Measurements from ENCODE around the gene DMD.
"Not testable (repeated sequence)": the region's sequence is repeated elsewhere in the genome, so short reads cannot be mapped to it uniquely, and the experiment has no call there.

Gene DMD

GRCh38 chrX:33149580-33149979, 61.8 kb downstream of the DMD start:
- no peak for DNase-seq

GRCh38 chrX:33149085-33149484, 62.3 kb downstream of the DMD start:
- no peak for DNase-seq

GRCh38 chrX:33142331-33142730, 69.0 kb downstream of the DMD start:
- no peak for DNase-seq

DNA sequence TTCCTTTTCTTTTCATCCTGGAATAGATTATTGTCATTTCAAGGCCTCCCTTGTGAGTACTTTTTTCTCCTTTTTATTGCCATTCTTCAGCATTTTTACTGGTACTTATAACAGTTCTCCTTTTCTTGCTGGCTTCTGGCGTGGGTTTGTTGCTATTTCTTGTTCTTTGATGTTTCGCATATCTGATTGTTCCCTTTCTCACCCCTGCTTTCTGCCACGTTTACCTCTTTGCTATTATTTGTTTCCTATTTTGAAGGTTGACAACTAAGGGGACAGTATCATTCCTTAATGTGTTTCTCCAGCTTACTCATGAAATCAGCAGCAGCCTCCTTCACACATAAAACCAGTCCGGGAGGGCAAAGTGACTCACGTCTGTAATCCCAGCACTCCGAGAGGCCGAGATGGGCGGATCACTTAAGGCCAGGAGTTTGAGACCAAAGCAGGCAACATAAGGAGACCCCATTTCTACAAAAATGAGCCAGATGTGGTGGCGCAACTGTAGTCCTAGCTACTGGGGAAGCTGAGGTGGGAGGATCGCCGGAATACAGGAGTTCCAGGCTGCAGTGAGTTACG, 72.6 kb downstream of the DMD start:
- DNase-seq = no peak

GRCh38 chrX:33134164-33134563, 77.2 kb downstream of the DMD start:
- DNase-seq = no peak

- DNase-seq = no peak
Observed at GRCh38 chrX:33133320-33133719, 78.0 kb downstream of the DMD start.

DNA sequence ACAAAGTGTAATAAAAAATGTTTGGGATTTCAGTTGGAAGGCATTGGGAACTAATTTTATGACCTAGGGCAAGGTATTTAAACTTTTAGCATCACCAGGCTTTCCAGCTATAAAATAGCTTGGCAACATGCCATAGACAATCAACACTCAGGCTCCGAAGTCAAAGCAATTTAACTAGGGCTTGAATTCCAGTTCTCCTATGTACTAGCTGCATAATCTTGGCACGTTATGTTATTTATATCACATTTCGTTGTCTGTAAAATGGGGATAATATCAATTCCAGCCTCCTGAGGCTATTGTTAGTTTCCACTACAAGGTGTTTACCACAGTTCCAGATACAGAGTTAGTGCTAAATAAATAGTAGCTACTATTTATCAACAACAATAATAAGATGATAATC, 78.8 kb downstream of the DMD start:
- no peak for DNase-seq

DNA sequence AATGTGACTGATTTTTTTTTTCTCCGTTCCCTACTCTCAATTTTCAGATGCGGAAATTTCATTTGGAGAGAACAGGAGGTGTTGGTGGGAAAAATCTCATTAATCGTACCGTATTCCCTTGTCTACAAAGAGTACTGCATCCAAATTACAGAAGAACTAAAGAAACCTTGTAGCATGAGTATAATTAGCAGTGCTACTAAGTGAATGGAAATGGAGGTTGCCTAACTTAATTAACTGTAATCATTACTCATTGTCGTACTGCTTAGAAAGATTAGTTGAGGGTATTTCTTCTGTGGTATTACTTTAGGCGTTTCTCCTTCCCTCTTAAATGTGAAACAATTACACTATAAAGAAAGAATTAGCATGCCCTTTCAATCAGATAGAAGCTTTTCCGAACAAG, 81.7 kb downstream of the DMD start:
- DNase-seq = no peak

GRCh38 chrX:33128048-33128805, 83.1 kb downstream of the DMD start:
- DNase-seq = no peak

- DNase-seq = no peak
Observed at GRCh38 chrX:33126469-33126868, 84.9 kb downstream of the DMD start.

- no peak for DNase-seq
Observed at GRCh38 chrX:33109858-33110257, 101.5 kb downstream of the DMD start.

- no peak for DNase-seq
Observed at GRCh38 chrX:33106737-33107136, 104.6 kb downstream of the DMD start.

GRCh38 chrX:33095079-33095478, 116.3 kb downstream of the DMD start:
- DNase-seq = no peak

DNA sequence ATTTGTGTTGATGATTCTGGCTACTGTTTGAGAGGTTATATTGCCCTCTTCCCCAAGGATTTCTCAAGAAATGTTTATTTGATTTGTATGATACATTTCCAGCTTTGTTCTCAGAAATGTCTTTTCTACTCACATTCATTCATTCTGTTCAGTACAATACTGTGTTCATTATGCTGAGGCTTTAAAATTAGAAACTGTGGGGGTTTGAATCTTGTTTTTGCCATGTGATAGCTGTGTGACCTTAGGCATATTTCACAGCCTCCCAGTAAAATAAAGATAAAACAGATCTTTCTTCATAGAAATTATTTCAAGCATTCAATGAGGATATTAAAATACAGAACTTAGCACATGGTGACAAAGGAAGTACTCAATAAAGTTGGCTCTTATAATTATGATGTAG, 123.9 kb downstream of the DMD start:
- no peak for DNase-seq

GRCh38 chrX:33086886-33087285, 124.5 kb downstream of the DMD start:
- no peak for DNase-seq

DNA sequence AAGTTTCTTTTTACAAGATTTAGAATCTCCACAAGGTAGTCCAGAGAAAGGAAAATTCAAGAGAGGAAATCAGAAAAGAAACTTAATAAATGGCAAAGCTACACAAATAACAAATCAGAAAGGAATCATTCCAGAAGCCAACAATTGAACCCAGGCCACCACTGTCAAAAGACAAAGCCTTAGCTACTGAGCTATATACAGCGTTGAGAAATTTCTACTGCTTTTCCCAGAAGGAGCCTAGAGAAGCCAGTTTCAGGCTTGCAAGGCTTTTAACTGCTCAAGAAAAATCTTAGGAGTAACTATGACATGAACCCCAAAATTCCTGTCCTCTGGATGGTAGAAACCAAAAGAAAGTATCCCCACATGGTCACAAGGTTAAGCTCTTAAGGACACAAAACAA, 129.0 kb downstream of the DMD start:
- DNase-seq = no peak

- no peak for DNase-seq
Observed at GRCh38 chrX:33078273-33078672, 133.1 kb downstream of the DMD start.

DNA sequence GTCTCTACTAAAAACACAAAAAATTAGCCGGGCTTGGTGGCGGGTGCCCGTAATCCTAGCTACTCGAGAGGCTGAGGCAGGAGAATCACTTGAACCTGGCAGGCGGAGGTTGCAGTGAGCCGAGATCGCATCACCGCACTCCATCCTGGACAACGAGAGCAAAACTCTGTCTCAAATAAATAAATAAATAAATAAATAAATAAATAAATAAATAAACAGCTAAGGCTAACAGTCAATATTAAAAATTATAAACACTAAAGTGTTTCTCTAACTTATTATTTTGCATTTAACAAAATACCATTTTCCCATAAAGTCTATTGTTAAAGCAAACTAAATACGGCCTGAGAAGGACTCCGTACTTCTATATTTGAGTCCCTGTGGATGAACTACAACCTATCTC, 137.7 kb downstream of the DMD start:
- not testable (repeated sequence) for DNase-seq

GRCh38 chrX:33065415-33065814, 145.9 kb downstream of the DMD start:
- no peak for DNase-seq

DNA sequence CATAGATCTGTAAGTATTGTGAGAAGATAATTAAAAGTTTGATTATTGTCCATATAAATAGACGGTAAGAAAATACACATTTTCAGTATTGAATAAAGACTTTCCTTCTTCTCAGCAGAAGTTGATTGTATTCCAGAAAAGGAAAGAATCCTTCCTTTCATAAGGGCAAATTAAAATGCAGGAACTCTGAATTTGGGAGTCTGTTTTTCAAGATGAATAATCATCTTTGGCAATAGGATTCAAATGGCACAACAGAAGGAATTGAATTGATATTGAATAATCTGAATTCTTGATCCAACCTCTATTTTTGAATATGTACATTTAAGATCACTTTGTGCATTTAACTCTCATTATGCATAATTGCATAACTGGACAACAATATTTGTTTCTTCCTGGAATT, 149.3 kb downstream of the DMD start:
- DNase-seq = no peak

GRCh38 chrX:33053001-33053400, 158.3 kb downstream of the DMD start:
- DNase-seq = no peak

- no peak for DNase-seq
Observed at GRCh38 chrX:33045882-33046281, 165.5 kb downstream of the DMD start.

- DNase-seq = no peak
Observed at GRCh38 chrX:33045245-33045644, 166.1 kb downstream of the DMD start.

DNA sequence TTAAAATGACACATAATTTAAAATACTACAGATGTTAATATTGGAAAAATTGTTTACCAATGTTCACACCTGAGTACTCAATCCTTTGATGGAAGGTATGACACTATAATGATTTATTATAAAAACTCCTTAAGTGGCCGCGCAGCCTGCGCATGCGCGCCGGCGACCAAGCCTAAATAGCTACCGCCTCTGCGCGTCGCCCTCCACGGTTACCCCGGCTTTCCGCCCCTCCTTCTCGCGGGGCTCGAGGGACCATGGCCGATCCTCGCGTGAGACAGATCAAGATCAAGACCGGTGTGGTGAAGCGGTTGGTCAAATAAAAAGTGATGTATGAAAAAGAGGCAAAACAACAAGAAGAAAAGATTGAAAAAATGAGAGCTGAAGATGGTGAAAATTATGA, 170.2 kb downstream of the DMD start:
- no peak for DNase-seq

- no peak for DNase-seq
Observed at GRCh38 chrX:33032700-33033099, 178.6 kb downstream of the DMD start.
